Erythroblast (primary cell): ENCODE data around the gene OR2T5.
"Not testable (repeated sequence)": the region's sequence is repeated elsewhere in the genome, so short reads cannot be mapped to it uniquely, and the experiment has no call there.

ENCODE experiments used
- DNase-seq, 2 experiments: peaks; one replicate each; lab custom pipeline; 2025; lab: John Stamatoyannopoulos, UW
- GATA1 ChIP-seq: IDR thresholded peaks from 2 replicates; pipeline ENCODE4 v1.6.1; 2011; ENCODE audit warnings: low read depth, mild to moderate bottlenecking, control low read depth, low read length, moderate library complexity
- POLR2A ChIP-seq: IDR thresholded peaks from 2 replicates; pipeline ENCODE4 v1.6.1; 2011; ENCODE audit warnings: mild to moderate bottlenecking, low read length

The OR2T5 gene, protein sequence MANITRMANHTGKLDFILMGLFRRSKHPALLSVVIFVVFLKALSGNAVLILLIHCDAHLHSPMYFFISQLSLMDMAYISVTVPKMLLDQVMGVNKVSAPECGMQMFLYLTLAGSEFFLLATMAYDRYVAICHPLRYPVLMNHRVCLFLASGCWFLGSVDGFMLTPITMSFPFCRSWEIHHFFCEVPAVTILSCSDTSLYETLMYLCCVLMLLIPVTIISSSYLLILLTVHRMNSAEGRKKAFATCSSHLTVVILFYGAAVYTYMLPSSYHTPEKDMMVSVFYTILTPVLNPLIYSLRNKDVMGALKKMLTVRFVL

DNA sequence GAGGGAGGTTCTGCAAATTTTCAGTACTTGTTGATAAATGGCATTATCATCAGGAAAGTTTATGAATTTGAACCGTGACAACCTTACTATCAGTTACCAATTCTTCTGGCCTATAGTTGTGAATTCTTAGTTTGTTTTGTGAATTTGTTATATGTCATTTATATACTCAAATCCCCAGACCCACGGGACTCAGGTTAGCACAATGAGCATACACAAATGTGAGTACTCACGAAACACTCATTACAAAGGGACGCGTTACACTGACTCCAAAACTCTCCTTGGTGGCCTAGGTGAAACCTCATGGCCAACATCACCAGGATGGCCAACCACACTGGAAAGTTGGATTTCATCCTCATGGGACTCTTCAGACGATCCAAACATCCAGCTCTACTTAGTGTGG, at the start of gene OR2T5:
OR2T5 (plus strand) TSS at position 301 of the 400 bp plus-strand sequence; CDS start at position 301, 0 bp downstream.
- not testable (repeated sequence) for DNase-seq

DNA sequence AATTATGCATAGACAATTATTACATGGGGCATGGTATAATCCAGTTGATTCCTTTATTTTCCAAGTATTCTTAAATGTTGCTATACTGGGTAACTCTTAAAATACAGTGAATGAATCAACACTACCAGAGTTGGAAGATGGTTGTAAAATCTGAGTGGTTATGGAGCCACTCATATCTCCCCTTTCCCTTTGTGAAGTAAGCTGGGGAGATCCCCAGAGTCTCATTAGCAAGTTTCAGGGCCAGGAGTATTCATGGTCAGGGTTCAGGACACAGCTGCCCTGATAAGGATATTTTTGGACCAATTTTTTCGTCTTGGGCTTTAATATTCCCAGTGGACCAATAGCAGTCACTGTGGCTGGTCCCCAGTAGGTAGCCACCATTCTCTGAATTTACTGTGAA, 49.7 kb upstream of the OR2T5 start:
- not testable (repeated sequence) for DNase-seq

DNA sequence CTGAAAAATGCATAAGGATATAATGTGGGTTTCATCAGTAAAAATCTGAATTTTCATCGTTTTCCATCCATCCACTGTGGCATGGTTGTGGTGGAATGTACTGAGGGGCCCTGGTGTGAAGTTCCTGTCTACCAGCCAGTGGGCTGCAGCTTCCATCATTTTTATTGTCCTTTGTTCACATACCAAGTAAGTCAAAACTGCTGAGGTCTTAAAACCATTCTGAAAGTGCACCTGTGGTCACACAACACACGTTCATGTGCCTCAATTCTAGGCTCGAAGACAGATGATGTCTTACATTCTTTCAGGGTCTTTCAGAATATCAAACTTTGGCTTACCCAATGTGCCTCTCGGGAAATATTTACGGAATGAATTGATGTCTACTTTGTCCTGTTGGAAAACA, 49.1 kb upstream of the OR2T5 start:
- DNase-seq: not testable (repeated sequence)

DNA sequence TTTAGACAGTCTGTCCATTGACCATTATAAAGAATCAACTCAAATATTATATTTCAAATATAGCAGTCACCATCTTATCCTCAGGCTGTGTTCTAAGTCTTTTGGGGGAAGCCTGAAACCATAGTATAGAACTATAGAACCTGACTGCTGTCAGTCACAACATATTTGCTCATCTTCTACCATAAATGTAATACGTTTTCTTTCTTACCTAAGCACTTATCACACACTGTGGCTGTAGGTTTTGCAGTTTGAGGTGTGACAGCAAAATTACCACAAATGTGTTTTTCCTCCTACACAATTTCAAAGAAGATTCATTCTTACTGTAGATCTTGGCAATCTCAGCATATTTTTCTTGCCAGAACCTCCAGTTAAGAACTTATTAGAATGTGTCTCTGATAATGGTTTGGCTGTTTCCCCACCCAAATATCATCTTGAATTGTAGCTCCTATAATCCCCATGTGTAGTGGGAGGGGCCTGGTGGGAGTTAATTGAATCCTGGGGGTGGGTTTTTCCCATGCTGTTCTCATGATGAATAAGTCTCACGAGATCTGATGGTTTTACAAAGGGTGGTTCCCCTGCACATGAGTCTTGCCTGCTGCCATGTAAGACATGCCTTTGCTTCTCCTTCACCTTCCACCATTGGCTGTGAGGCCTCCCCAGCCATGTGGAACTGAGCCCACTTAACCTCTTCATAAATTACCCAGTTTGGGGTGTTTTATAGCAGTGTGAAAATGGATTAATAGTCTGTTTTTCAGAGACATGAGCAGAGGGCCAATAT, 45.7 kb upstream of the OR2T5 start:
- not testable (repeated sequence) for DNase-seq

DNA sequence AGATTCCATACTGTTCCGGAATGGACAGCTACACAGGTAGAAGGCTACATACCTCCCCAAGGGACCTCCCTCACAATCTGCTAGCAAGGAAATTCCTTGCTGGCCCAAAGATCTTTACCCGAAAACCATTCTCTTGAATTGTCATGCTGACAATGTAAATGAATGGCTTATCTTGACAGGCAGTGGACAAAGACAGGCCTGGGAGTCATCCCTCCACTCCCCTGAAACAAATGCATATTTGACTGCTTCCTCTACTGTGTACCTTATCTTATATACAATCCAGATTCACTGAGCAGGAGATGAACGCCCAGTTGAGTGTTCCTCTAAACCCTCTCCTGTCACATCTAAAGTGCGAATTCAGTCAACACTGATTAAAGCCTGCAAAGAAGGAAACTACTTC, 43.8 kb upstream of the OR2T5 start:
- DNase-seq: not testable (repeated sequence)

DNA sequence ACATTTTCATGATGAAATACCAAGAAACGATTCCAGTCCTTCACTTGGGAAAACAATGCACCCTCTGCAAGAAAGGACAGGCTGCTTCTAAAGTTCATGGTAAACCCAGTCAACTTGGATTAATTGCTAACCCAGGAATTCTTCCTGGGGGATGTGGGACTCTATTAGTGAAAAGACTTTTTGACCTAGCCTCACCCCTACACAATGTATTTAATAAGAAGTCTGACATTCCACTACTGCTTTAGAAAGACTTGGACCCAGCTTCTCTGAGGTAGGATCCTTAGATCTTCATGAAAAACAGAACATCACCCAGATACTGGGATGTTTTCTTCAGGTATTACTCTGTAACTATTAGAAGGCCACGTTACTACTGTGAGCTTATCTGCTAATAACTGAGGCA, 43.0 kb upstream of the OR2T5 start, which contains the start of gene OR2T2:
OR2T2 (plus strand) TSS at position 239 of the 400 bp plus-strand sequence. CDS start 7,161 bp downstream, outside the sequence.
- DNase-seq: not testable (repeated sequence)

DNA sequence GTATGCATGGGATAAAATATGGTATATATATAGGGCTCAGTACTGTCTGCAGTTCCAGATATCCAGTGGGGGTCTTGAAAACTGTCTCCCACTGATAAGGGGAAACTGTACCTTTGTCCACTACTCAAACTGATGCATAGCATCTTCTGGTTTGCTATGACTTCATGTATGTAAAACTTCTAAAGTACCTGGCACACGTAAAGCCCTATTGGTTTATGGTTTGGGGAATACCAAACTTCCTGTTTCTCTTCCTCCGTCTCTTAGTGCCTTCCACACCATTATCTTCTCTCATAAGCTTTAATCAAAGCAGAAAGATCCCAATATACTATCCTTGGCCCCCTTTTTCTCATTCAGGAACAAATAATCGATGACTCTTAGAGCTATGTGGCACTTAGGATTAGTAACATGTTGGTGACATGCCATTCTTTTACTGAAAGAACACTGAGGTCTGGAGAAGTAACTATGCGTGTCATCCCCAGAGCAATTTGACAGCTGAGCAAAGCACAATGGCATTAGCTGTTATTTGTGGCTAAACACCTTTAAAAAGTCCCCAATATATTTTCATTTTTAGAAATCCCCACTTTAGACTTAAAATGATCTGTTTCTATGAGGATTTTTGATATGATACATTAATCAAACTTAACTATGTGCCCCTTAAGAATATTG, 39.8 kb upstream of the OR2T5 start:
- DNase-seq: not testable (repeated sequence)

DNA sequence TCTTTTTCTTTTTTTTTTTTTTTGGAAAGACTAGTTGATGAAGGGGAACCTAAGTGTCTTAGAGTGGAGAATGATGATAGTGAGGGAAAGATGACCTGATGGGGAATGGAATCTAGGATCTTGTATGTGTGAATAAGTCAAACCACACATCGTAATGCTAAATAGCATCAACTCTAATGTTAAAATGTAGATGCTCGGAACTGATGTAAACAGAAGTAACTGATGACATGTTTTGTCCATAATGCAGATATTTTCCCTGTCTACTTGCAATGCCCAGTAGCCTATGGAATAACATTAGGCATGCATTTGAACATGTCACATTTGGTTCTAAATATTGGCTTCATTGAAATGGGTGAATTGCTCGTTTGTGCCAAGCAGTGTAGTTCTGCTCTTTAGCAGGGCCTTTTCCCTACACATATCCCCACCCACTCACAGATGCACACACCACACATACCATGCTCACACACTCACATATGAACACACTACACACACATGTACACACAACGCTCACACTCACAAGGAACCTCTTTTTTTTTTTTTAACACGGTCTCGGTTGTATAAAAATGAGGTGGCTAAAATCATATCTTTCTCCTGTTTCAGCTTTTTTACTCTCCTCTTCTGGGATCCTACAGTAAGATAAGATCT, 38.4 kb upstream of the OR2T5 start:
- not testable (repeated sequence) for DNase-seq

DNA sequence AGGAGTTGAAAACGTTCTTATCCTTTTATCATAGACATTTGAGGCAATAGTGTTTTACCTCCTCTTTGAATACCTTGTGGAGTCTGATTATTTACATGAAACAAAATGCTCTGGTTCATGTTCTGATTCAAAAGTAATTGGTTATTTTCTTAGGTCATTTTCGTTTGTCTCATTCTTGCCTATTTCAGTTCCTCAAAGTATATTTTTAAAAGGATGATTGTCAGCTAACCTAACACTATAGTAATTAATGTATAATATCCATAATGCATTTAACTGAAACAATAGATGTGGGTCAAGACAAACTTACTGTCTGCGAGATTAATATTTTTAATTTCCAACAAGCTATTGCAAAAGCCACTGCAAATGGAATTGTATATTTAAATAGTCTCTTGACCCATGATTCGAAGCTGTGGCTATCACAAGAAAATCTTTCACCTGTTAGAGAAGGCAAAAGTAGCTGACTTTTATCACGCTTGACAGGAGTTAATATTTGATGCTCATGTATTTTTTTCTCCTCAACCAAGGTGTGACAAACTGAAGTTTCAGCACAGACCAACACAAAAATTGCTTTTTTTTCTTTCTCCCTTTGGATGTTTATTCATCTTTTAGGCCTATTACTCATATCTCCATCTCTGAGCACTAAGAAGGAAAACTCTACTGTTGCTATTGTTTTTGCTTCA, 37.8 kb upstream of the OR2T5 start:
- DNase-seq: not testable (repeated sequence)

DNA sequence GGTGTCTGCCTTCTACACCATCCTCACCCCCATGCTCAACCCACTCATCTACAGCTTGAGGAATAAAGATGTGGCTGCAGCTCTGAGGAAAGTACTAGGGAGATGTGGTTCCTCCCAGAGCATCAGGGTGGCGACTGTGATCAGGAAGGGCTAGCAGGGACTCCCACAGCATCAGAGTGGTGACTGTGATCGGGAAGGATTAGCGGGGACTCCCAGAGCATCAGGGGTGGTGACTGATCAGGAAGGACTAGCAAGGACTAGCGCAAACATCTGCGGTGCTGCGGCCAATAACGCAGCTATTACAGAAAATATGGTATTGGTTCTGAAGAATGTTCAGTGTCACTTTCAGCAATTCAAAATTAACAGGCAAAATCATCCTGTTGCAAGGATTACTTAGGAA, 34.8 kb upstream of the OR2T5 start:
- DNase-seq: not testable (repeated sequence)

DNA sequence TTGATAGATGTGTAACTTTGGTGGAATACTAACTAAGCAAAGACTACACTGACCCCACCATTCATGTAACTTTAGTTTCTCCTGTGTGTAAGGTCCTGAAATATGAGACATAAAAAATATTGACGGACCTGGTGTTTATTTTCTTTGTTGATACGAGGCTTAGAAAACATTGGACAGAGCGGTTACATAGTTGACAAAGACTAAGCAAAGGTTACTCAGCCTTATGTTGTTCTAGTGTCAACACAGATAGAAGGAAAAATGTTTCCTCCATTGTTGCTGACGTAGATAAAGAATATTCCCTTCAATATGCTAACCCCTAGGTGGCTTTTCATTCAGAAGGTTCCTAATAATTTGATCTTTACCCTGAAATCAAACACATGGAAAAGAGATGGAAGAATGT, 33.3 kb upstream of the OR2T5 start:
- not testable (repeated sequence) for DNase-seq

DNA sequence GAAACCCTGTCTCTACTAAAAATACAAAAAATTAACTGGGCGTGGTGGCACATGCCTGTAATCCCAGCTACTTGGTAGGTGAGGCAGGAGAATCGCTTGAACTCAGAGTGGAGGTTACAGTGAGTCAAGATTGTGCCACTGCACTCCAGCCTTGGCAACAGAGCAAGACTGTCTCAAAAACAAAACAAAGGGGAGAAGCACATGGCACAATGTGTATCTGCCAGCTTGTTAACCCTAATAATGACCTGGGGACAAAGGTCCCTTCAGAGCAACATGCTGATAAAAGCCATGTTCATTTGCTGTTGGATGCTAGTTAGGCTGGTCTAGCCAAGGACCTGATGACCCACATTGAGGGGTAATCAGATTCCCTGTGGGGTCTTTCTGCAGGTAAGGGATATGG, 31.8 kb upstream of the OR2T5 start:
- DNase-seq: not testable (repeated sequence)

DNA sequence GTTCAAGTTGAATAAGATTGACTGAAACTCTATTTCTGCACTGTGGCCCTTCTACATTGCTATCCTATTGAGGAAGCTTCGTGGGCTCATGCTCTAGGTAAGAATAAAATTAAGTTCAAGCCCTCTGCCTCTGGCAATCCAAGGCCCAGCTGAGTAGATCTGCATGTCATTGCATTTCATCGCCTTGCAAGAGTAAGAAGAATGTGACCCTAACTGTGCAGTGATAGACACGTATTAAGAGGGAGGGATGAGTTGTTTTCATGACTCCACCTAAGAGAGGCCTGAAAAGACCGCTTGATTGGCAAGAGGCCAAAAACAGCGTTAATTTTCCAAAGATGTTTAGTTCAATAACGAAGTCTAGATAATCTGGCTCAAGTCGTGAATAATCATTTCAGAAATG, 29.3 kb upstream of the OR2T5 start:
- DNase-seq: not testable (repeated sequence)

DNA sequence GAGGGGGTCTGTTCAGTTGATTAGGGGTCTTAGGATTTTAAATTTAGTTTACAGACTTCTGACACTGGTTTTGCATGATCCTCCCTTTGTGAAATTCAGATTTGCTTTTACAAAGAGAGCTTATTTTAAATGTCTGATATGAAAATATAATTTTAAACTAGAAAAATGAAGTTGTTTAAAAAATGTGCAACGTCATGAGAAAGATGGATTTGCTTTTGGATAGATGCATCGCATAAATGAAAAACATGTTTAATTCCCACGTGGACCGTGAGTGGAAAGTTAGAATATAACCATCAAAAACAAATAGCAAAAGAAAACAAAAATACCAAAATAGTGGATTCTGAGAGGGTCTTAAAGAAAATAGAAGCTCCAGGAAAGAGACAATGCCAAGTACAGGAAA, 17.2 kb upstream of the OR2T5 start:
- TF ChIP-seq POLR2A (no peak), GATA1 (no peak)
- DNase-seq: no peak

DNA sequence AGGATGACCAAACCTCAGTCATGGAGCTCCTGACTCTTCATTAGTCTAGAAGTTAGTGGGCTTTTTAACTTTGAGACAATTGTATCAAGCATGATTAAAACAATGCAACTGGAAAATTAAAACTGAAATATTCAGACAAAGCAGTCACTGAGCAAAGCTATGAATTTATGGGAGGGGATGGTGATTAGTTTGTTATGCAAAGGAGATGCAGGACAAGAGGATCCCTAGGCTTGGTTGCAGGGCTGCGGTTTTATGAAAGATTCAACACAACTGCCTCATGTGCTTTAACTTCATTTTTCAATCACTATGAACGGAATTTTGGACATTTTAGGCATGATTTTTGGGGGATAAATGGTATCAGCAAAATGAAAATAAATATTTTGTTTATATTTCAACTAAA, 16.3 kb upstream of the OR2T5 start:
- DNase-seq: not testable (repeated sequence)

DNA sequence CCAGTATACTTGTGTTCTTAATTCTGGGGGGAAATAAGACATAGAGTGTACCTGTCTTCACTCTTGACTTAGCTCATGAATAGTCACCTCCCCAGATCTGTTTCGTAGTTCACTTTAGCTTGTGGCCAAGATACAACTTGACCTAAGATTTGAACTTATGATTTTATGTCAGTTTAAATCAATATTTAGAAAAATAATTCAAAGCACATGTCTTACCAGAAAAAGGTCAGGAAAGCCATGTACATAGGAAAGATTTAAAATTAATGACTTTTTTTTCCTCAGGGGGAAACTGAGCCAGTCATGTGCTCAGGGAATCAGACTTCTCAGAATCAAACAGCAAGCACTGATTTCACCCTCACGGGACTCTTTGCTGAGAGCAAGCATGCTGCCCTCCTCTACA, 15.3 kb upstream of the OR2T5 start, which contains the start of gene OR2T3:
OR2T3 (plus strand) TSS at position 301 of the 400 bp plus-strand sequence; CDS start at position 301, 0 bp downstream.
- not testable (repeated sequence) for DNase-seq

DNA sequence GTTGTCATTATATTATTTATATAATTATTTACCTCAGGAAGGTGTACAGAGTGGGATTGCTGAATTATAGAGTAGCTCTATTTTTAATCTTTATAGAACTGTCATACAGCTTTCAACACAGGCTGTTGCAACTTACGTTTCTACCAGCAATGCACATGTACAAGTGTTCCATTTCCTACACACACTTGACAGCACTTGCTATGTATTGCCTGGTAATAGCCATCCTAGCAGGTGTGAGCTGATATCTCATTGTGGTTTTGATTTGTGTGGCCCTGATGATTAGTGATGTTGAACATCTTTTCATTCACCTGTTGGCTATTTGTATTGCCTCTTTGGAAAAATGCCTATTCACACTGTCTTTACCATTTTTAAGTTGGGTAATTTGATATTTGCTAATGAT, 12.7 kb upstream of the OR2T5 start:
- not testable (repeated sequence) for DNase-seq

DNA sequence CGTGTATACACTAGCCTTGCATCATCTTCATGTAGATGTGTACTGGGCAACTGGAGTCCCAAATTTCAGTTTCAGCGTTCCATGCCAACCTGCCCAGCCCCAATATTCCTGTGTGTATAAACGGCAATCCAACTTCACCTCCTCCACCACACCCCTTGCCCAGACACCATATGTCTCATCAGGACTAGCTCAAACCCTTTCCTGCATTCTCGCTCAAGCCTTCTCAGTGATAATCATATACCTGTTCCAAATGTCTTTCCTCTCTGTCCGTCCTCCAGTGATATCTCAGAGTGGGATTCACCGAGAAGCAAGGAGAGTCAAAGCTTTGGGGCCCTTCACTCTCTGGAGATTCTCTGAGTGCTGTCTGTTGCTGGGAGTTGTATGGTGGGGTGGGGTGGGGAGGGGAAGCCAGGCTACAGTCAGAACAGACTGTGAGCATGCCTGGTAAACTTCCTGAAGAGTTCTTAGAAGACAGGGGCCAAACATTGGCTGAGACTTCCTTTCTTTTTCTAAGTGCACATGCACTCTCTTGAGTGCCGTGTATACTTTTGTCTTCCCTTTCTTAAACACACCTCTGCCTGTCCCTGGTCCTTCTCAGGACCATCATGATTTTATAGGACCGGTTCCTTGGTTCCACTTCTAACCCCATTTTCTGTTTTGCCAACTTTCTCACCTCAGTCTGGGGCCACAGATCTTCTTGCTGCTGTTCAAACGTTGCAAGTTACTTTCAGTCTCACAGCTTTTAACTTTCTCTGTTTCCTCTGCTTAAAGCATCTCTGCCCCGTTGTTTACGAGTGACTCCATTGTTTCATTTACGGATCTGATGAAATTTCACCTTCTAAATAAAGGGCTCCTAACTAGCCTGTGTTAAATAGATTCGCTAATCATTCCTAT, 6.5 kb upstream of the OR2T5 start:
- not testable (repeated sequence) for DNase-seq

DNA sequence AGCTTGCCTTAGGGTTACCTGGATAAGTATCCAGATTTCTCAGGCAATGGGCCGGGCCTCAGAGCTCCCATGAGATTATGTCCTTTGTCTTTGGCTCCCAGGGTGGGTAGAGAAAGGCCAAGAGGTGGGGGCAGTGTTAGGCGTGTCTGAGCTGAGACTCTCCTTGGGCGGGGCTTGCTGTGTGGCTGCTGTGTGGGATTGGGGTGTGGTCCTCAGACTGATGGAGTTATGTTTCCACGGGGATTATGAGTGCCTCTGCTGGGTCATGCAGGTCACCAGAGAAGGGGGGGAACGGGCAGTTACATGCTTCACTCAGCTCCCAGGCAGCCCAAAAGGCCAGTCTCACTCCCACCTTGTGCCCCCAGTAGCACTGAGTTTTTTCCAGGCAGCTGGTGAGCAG, 8.3 kb downstream of the OR2T5 start:
- DNase-seq: not testable (repeated sequence)
